Activated T-cell treated with anti-CD3 and anti-CD28 coated beads, Interleukin-2, amount 50 U/mL, for 48 hours (primary cell): Measurements from ENCODE around the gene FAM135A.
"Not testable (repeated sequence)": the region's sequence is repeated elsewhere in the genome, so short reads cannot be mapped to it uniquely, and the experiment has no call there.

Experiments used
- DNase-seq, 2 experiments: peaks; one replicate each; pipeline ENCODE4 v3.0.0-alpha.2; 2020

Gene FAM135A

GRCh38 chr6:70470016-70470415, 56.7 kb downstream of the FAM135A start:
- DNase-seq, result no peak

- not testable (repeated sequence) for DNase-seq
These were observed 57.2 kb downstream of the FAM135A start for GRCh38 chr6:70470510-70470909.

GRCh38 chr6:70474751-70475150, 61.4 kb downstream of the FAM135A start:
- no peak for DNase-seq

GRCh38 chr6:70479236-70479635, 65.9 kb downstream of the FAM135A start:
- DNase-seq, result no peak

GRCh38 chr6:70486638-70487037, 73.3 kb downstream of the FAM135A start:
- DNase-seq, result not testable (repeated sequence)

- DNase-seq, result no peak
These were observed 76.1 kb downstream of the FAM135A start for GRCh38 chr6:70489364-70489763.

- no peak for DNase-seq
These were observed 81.5 kb downstream of the FAM135A start for GRCh38 chr6:70494833-70495232.

GRCh38 chr6:70495790-70496189, 82.5 kb downstream of the FAM135A start:
- DNase-seq, result not testable (repeated sequence)

- no peak for DNase-seq
These were observed 89.2 kb downstream of the FAM135A start for GRCh38 chr6:70502484-70502883.

- DNase-seq, result no peak
These were observed 90.6 kb downstream of the FAM135A start for GRCh38 chr6:70503813-70504465.

GRCh38 chr6:70506321-70506720, 93.0 kb downstream of the FAM135A start:
- DNase-seq, result no peak

- DNase-seq, result no peak
These were observed 93.9 kb downstream of the FAM135A start for GRCh38 chr6:70507161-70507560.

GRCh38 chr6:70508953-70509352, 95.6 kb downstream of the FAM135A start:
- DNase-seq, result no peak

- no peak for DNase-seq
These were observed 97.3 kb downstream of the FAM135A start for GRCh38 chr6:70510600-70510999.

- DNase-seq, result no peak
These were observed 105.4 kb downstream of the FAM135A start for GRCh38 chr6:70518723-70519122.

GRCh38 chr6:70520575-70520974, 107.3 kb downstream of the FAM135A start:
- no peak for DNase-seq

GRCh38 chr6:70524721-70525286, 111.5 kb downstream of the FAM135A start:
- DNase-seq, result no peak

- no peak for DNase-seq
These were observed 113.9 kb downstream of the FAM135A start for GRCh38 chr6:70527071-70527737.

- no peak for DNase-seq
These were observed 116.7 kb downstream of the FAM135A start for GRCh38 chr6:70530023-70530422.

GRCh38 chr6:70531133-70531532, 117.8 kb downstream of the FAM135A start:
- DNase-seq, result no peak

GRCh38 chr6:70537266-70537665, 124.0 kb downstream of the FAM135A start:
- no peak for DNase-seq

- DNase-seq, result no peak
These were observed 125.1 kb downstream of the FAM135A start for GRCh38 chr6:70538376-70538775.

GRCh38 chr6:70547313-70547712, 134.0 kb downstream of the FAM135A start:
- DNase-seq, result no peak

- no peak for DNase-seq
These were observed 134.6 kb downstream of the FAM135A start for GRCh38 chr6:70547905-70548304.
